Erythroblast (primary cell): ENCODE results near the gene RASA3.

Experiments used
- GATA1 ChIP-seq: IDR thresholded peaks from 2 replicates; pipeline ENCODE4 v1.6.1; 2011; ENCODE audit warnings: low read depth, mild to moderate bottlenecking, control low read depth, low read length, moderate library complexity
- POLR2A ChIP-seq: IDR thresholded peaks from 2 replicates; pipeline ENCODE4 v1.6.1; 2011; ENCODE audit warnings: mild to moderate bottlenecking, low read length

- TF ChIP-seq POLR2A (no peak), GATA1 (no peak)
Measured at GRCh38 chr13:114167885-114168284, 35.5 kb upstream of the RASA3 start.
